K562 (cell line): ENCODE results near the gene YAF2. TPM values are rescaled to one million over a fixed set of nuclear protein-coding genes. Genes with fewer than 3 reads are reported as not detected.

Source experiments
- ATAC-seq: fragments of 200-7000 bp; cut with Tn5 transposase; 3 replicates; pipeline ENCODE4 v1.9.1; 2020; ENCODE audit warnings: moderate library complexity
- BruUV-seq: library from RNA; stranded (reverse); fragments of 400-500 nt; replicated peaks from 2 replicates; lab custom pipeline; 2021; lab: Mats Ljungman, UMichigan
- CTCF ChIA-PET: fragments of 300-600 bp; formaldehyde crosslinking; extraction: SDS; loops from one replicate; lab custom pipeline; 2021; ENCODE audit warnings: low intra/inter-chr PET ratio; lab: Yijun Ruan, JAX
- POLR2A ChIA-PET: fragments of 300-600, 350-650 bp; sonication (Branson Sonifier 250); formaldehyde crosslinking; extraction: SDS; loops from one replicate; lab custom pipeline; 2021; ENCODE audit warnings: antibody characterized with exemption, inconsistent platforms; lab: Yijun Ruan, JAX
- DNase-seq, 4 experiments: peaks; one replicate each; pipeline versions ENCODE4 v3.0.0 to v3.0.0-alpha.2; 2011 to 2018; ENCODE audit warnings: low spot score in 3 of 4, mixed read lengths in 3 of 4; ENCODE audit errors: extremely low read depth in 1 of 4
- FAIRE-seq: peaks from 2 replicates; lab custom pipeline; 2011; peaks lifted over from hg19 to GRCh38; lab: Jason Lieb, UNC
- H2AFZ ChIP-seq: 2 replicates; pipeline ENCODE4 v1.6.0; 2011; ENCODE audit warnings: low read depth, low read length, control low read depth, inconsistent platforms
- H3K27ac ChIP-seq: fragments of 200-600 bp; 3 replicates; pipeline ENCODE4 v1.8.0; 2011; ENCODE audit warnings: low read depth, mild to moderate bottlenecking, control low read depth, inconsistent platforms, low read length, moderate library complexity, mixed read lengths; ENCODE audit errors: extremely low read depth
- H3K27me3 ChIP-seq, 2 experiments: fragments of 300-600 bp in 1 of 2; 2 replicates in 1 of 2; 3 replicates in 1 of 2; pipeline versions ENCODE4 v1.6.0 to v1.8.0; 2011; ENCODE audit warnings: inconsistent platforms in 2 of 2, low read length in 2 of 2, mild to moderate bottlenecking in 1 of 2, mixed read lengths in 1 of 2, moderate library complexity in 1 of 2; ENCODE audit not compliant: control insufficient read depth in 2 of 2, insufficient read depth in 2 of 2
- H3K36me3 ChIP-seq: fragments of 300-600 bp; 3 replicates; pipeline ENCODE4 v1.8.0; 2011; ENCODE audit warnings: mild to moderate bottlenecking, low read length, inconsistent platforms; ENCODE audit not compliant: control insufficient read depth, insufficient read depth
- H3K4me1 ChIP-seq, 2 experiments: fragments of 200-600 bp in 1 of 2; replicated peaks in 1 of 2; 2 replicates in 1 of 2; 3 replicates in 1 of 2; pipeline versions ENCODE4 v1.5.1 to v1.8.0; 2011; ENCODE audit warnings: inconsistent platforms in 2 of 2, low read length in 2 of 2, mild to moderate bottlenecking in 1 of 2, mixed read lengths in 1 of 2, moderate library complexity in 1 of 2; ENCODE audit not compliant: control insufficient read depth in 2 of 2, insufficient read depth in 2 of 2
- H3K4me2 ChIP-seq: 2 replicates; pipeline ENCODE4 v1.6.1; 2011; ENCODE audit warnings: low read length, control low read depth, inconsistent platforms, mixed read lengths; ENCODE audit not compliant: insufficient read depth
- H3K4me3 ChIP-seq: fragments of 200-600 bp; sonication (generic), shearing (Covaris generic); 2 replicates; pipeline ENCODE4 v1.5.1; 2016; ENCODE audit warnings: control low read depth, inconsistent platforms
- H3K79me2 ChIP-seq: fragments of 200-600 bp; 3 replicates; pipeline ENCODE4 v1.8.0; 2011; ENCODE audit warnings: low read length, inconsistent platforms; ENCODE audit not compliant: control insufficient read depth, insufficient read depth
- H3K9ac ChIP-seq, 2 experiments: 2 replicates each; pipeline versions ENCODE4 v1.6.0 to v1.6.1; 2011; ENCODE audit warnings: low read depth in 2 of 2, low read length in 2 of 2, control low read depth in 1 of 2, inconsistent platforms in 1 of 2, mild to moderate bottlenecking in 1 of 2, mixed read lengths in 1 of 2; ENCODE audit not compliant: insufficient read depth in 1 of 2
- H3K9me1 ChIP-seq: one replicate; pipeline ENCODE4 v1.6.0; 2011; ENCODE audit warnings: inconsistent platforms, mild to moderate bottlenecking, low read length, moderate library complexity; ENCODE audit not compliant: control insufficient read depth, insufficient read depth
- H3K9me3 ChIP-seq: replicated peaks from 2 replicates; pipeline ENCODE4 v1.5.1; 2011; ENCODE audit warnings: low read depth, low read length, inconsistent platforms; ENCODE audit not compliant: control insufficient read depth, insufficient read depth
- H4K20me1 ChIP-seq: replicated peaks from 2 replicates; pipeline ENCODE4 v1.6.1; 2011; ENCODE audit warnings: low read length, inconsistent platforms, mixed read lengths; ENCODE audit not compliant: control insufficient read depth, insufficient read depth
- CBX5 ChIP-seq: IDR thresholded peaks from 2 replicates; pipeline ENCODE4 v1.6.1; 2014; ENCODE audit warnings: low read depth, borderline replicate concordance
- CEBPG ChIP-seq, 3 experiments: fragments of 200-800 bp in 1 of 3; sonication (Bioruptor generic) in 1 of 3; sonication (generic) in 1 of 3; formaldehyde crosslinking in 1 of 3; IDR thresholded peaks in 2 of 3; conservative IDR thresholded peaks in 1 of 3; 2 replicates each; pipeline versions ENCODE4 v1.6.1 to v1.8.0; 2016 to 2022; ENCODE audit warnings: missing compliant biosample characterization in 2 of 3, missing genetic modification characterization in 2 of 3, mild to moderate bottlenecking in 1 of 3, missing genetic modification reagents in 1 of 3
- HNRNPUL1 ChIP-seq: fragments of 200-400 bp; formaldehyde crosslinking; IDR thresholded peaks from 2 replicates; pipeline ENCODE4 v1.6.1; 2017; ENCODE audit warnings: low read length
- MAFF ChIP-seq: IDR thresholded peaks from 2 replicates; pipeline ENCODE4 v1.6.1; 2012; ENCODE audit warnings: low read length, improper control_type of control experiment
- RBBP5 ChIP-seq: fragments of 200-600 bp; sonication (generic); IDR thresholded peaks from 2 replicates; pipeline ENCODE4 v1.6.1; 2012; ENCODE audit warnings: borderline replicate concordance, mild to moderate bottlenecking, low read length, control low read depth, inconsistent platforms; ENCODE audit not compliant: insufficient read depth, poor library complexity, severe bottlenecking
- SRSF7 ChIP-seq: fragments of 200-400 bp; formaldehyde crosslinking; optimal IDR thresholded peaks from 2 replicates; pipeline ENCODE3; 2017; ENCODE audit warnings: mild to moderate bottlenecking, low read depth, low read length
- ZNF184 ChIP-seq: sonication (generic); formaldehyde crosslinking; IDR thresholded peaks from 2 replicates; pipeline ENCODE4 v1.5.0; 2020; ENCODE audit warnings: missing genetic modification reagents
- ZNF239 ChIP-seq: fragments of 250-450 bp; sonication (Bioruptor Pico); IDR thresholded peaks from 2 replicates; pipeline ENCODE4 v1.4.0; 2020; ENCODE audit warnings: mild to moderate bottlenecking
- ZNF699 ChIP-seq: fragments of 250-450 bp; sonication (Bioruptor Pico); IDR thresholded peaks from 2 replicates; pipeline ENCODE4 v1.8.0; 2021; ENCODE audit warnings: mild to moderate bottlenecking, moderate library complexity; ENCODE audit not compliant: insufficient replicate concordance
- WGBS: fragments of 100-300 bp; shearing (Covaris generic); methylation state at CpG from one replicate; pipeline ENCODE4 v1.1.6; 2016; ENCODE audit warnings: low coverage, mixed read lengths; ENCODE audit not compliant: insufficient coverage; ENCODE audit errors: missing lambda C conversion rate; 5-methylcytosine and 5-hydroxymethylcytosine counted together
- in situ Hi-C: fragments of 300-500 bp; cut with MboI; formaldehyde crosslinking; loops from 4 replicates; pipeline ENCODE4 v1.15.0; 2018; ENCODE audit warnings: inconsistent platforms, mixed read lengths
- intact Hi-C: fragments of 100-400 bp; cut with micrococcal nuclease; formaldehyde crosslinking; loops from 2 replicates; pipeline ENCODE4 v1.14.2; 2022
- polyA plus RNA-seq, 8 experiments: library from polyadenylated mRNA; depleted of rRNA in 4 of 8; stranded (reverse) in 5 of 8; unstranded in 3 of 8; fragments of >200 nt; fragmentation: Nextera tagmentation in 2 of 8; fragmentation: Illumina TruSeq in 1 of 8; extraction: Ambion mirVana in 2 of 8; extraction: Trizol in 1 of 8; gene quantifications; 2 replicates each; pipeline versions ENCODE4 v1.2.1 to v1.2.3, GENCODE V29; 2011 to 2014; ENCODE audit warnings: inconsistent platforms in 1 of 8, missing spikeins in 1 of 8
- total RNA-seq, 7 experiments: library from RNA; depleted of rRNA in 6 of 7; stranded (reverse); fragments of >200 nt in 6 of 7; fragmentation: Illumina TruSeq in 2 of 7; extraction: Trizol in 2 of 7; gene quantifications; 2 replicates each; pipeline versions ENCODE4 v1.2.1 to v1.2.3, GENCODE V29; 2011 to 2021; ENCODE audit warnings: low replicate concordance in 1 of 7
- TF ChIP-seq, protein P1 (sequence below), 2 experiments: fragments of 150-350 bp in 1 of 2; IDR thresholded peaks; 2 replicates each; pipeline ENCODE4 v1.6.1; 2012 to 2016; ENCODE audit warnings: low read depth in 2 of 2, low read length in 2 of 2, mild to moderate bottlenecking in 1 of 2, moderate library complexity in 1 of 2

YAF2 gene
- total and polyA plus RNA-seq, 9 of the 15 experiments (the other 6 are each of a cell fraction or from before 2014, with no cell fraction given): 10.6 to 26.4 (median 21.3) TPM

DNA sequence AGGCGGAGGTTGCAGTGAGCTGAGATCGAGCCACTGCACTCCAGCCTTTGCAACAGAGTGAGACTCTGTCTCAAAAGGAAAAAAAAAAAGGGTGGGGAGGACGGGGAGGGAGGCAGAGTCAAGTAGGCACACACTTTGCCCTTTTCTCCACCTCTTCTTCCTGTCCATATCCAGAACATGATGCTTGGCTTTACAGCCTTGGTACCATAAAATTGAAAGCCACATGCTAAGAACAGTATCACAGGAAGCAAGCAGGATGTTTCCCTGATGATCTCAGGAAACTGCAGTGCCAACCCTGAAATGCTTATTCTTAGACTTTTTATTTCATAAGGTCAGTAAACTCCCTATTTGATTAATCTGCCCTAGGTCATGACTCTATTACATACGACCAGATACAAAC is 32.5 kb upstream of the YAF2 start:
- Histone ChIP-seq H3K9me1 (peaks cover 3% of the 10 kb centered on the region), H3K4me2 (no peak overlapping the region), H3K27me3 (peaks cover 2 to 36% of the 10 kb centered on the region in 2 experiments; a peak in 3 of 5 replicates), H3K4me3 (no peak overlapping the region), H3K9me3 (no peaks in the 10 kb centered on the region), H3K9ac (no peak overlapping the region), H2AFZ (no peak overlapping the region), H3K79me2 (no peaks in the 10 kb centered on the region), H4K20me1 (no peaks in the 10 kb centered on the region), H3K27ac (no peak overlapping the region), H3K4me1 (peaks cover 0 to 15% of the 10 kb centered on the region in 2 experiments; a peak in 2 of 5 replicates), H3K36me3 (no peaks in the 10 kb centered on the region)
- 0% methylated on average over 3 of the region's 4 CpGs for WGBS
- in situ Hi-C loops (no loop called here), intact Hi-C loops (no loop called here)
- DNase-seq: no peak
- ATAC-seq: no peak
- ChIA-PET CTCF (no interaction called here), POLR2A (no interaction called here)
- TF ChIP-seq HNRNPUL1 (no peak), ZNF239 (CRISPR knock-in tag) (no peak)
- FAIRE-seq: no peak
- no TSS peak for BruUV-seq

DNA sequence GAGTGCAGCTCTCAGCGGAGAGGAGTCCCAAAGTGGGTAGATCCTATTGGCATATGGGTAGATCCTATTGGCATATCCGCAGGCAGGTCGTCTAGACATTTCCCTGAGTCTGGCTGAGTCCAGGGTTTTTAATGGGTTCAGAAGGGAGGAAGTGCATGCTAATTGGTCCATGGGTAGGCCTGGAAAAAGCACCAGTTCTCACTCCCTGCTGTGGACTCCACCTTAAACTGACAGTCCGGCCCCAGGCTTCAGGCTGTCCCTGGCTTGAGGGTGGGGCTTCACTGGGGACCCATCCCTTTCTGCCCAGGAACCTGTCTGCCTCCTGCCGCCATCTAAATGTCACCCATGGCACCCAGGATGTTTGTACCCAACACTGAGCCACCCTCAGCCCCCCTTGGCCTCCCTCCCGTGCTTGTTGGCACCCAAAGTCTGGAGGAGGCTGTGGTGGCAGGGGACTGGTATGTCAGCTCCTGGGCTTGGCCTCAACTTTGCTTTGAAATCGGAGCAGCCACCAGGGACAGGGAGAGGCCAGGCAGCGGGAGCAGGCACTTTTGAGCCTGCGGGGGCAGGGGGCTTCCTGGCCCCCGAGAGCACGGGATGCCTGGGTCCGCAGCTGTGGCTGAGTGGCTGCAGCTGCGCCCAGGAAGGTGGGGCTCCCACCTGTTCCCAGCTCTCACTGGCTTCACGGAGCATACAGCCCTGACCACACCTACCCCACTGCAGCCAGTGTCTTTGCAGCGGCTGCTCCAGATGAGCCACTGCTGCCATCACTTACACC is 29.6 kb upstream of the YAF2 start:
- ChIA-PET CTCF (no interaction called here), POLR2A (no interaction called here)
- Histone ChIP-seq H3K27me3 (peaks cover 0 to 24% of the 10 kb centered on the region in 2 experiments; a peak in 3 of 5 replicates), H4K20me1 (no peaks in the 10 kb centered on the region), H3K79me2 (no peaks in the 10 kb centered on the region)
- DNase-seq: no peak
- TF ChIP-seq CEBPG (CRISPR knock-in tag; IDR thresholded peaks at IDR 0.05) (no peak), CEBPG (tag; conservative IDR thresholded peaks at IDR 0.05 in 1 of 2, IDR thresholded peaks at IDR 0.05 in 1 of 2) (no peak), SRSF7 (no peak), ZNF184 (CRISPR knock-in tag) (no peak), MAFF (no peak), ZNF699 (CRISPR knock-in tag) (no peak), RBBP5 (no peak), CBX5 (no peak)
- TF ChIP-seq, protein P1, sequence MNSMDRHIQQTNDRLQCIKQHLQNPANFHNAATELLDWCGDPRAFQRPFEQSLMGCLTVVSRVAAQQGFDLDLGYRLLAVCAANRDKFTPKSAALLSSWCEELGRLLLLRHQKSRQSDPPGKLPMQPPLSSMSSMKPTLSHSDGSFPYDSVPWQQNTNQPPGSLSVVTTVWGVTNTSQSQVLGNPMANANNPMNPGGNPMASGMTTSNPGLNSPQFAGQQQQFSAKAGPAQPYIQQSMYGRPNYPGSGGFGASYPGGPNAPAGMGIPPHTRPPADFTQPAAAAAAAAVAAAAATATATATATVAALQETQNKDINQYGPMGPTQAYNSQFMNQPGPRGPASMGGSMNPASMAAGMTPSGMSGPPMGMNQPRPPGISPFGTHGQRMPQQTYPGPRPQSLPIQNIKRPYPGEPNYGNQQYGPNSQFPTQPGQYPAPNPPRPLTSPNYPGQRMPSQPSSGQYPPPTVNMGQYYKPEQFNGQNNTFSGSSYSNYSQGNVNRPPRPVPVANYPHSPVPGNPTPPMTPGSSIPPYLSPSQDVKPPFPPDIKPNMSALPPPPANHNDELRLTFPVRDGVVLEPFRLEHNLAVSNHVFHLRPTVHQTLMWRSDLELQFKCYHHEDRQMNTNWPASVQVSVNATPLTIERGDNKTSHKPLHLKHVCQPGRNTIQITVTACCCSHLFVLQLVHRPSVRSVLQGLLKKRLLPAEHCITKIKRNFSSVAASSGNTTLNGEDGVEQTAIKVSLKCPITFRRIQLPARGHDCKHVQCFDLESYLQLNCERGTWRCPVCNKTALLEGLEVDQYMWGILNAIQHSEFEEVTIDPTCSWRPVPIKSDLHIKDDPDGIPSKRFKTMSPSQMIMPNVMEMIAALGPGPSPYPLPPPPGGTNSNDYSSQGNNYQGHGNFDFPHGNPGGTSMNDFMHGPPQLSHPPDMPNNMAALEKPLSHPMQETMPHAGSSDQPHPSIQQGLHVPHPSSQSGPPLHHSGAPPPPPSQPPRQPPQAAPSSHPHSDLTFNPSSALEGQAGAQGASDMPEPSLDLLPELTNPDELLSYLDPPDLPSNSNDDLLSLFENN (IDR thresholded peaks at IDR 0.05; ENCODE audit: low read depth in 2 of 2, low read length in 2 of 2): no peak
- TF ChIP-seq, all 486 proteins: peak for 0
- WGBS: 3% methylated on average over 13 of the region's 15 CpGs
- H2AFZ ChIP-seq: no peak overlapping the region
- peaks cover 3% of the 10 kb centered on the region for H3K9me1 ChIP-seq
- no peak overlapping the region for H3K9ac ChIP-seq
- no peaks in the 10 kb centered on the region for H3K9me3 ChIP-seq
- H3K4me1 ChIP-seq: peaks cover 0 to 9% of the 10 kb centered on the region in 2 experiments; a peak in 2 of 5 replicates
- intact Hi-C loops: no loop called here
- H3K4me3 ChIP-seq: no peak overlapping the region
- BruUV-seq: no TSS peak
- ATAC-seq: no peak; the same call in 1 of the 3 replicates
- FAIRE-seq: no peak
- H3K36me3 ChIP-seq: no peaks in the 10 kb centered on the region
- no peak overlapping the region for H3K4me2 ChIP-seq
- no peak overlapping the region for H3K27ac ChIP-seq
- in situ Hi-C loops: no loop called here
